Karpas-422 (cell line): Measurements from ENCODE around the gene NR6A1. TPM values are rescaled to one million over a fixed set of nuclear protein-coding genes. Genes with fewer than 3 reads are reported as not detected.

Source experiments
- DNase-seq: peaks from one replicate; pipeline ENCODE4 v3.0.0-alpha.2; 2015
- H2AFZ ChIP-seq: fragments of 200-600 bp; sonication (generic); 2 replicates; pipeline ENCODE4 v1.6.1; 2014; ENCODE audit warnings: antibody characterized with exemption, low read length, mixed read lengths
- H3K27ac ChIP-seq: fragments of 200-600 bp; sonication (generic); 2 replicates; pipeline ENCODE4 v1.5.1; 2014; ENCODE audit warnings: mild to moderate bottlenecking, low read length, moderate library complexity
- H3K27me3 ChIP-seq: fragments of 200-600 bp; sonication (generic); 2 replicates; pipeline ENCODE4 v1.6.1; 2014; ENCODE audit warnings: low read length, mixed read lengths
- H3K36me3 ChIP-seq: fragments of 200-600 bp; sonication (generic); 2 replicates; pipeline ENCODE4 v1.6.1; 2014; ENCODE audit warnings: low read length, mixed read lengths; ENCODE audit not compliant: insufficient read depth
- H3K4me1 ChIP-seq: fragments of 200-600 bp; sonication (generic); 2 replicates; pipeline ENCODE4 v1.6.1; 2014; ENCODE audit warnings: mild to moderate bottlenecking, low read length, mixed read lengths
- H3K4me2 ChIP-seq: fragments of 200-600 bp; sonication (generic); 2 replicates; pipeline ENCODE4 v1.6.1; 2014; ENCODE audit warnings: low read length, low read depth, mild to moderate bottlenecking; ENCODE audit not compliant: poor library complexity, severe bottlenecking
- H3K4me3 ChIP-seq: fragments of 200-600 bp; sonication (generic); 2 replicates; pipeline ENCODE4 v1.5.1; 2014; ENCODE audit warnings: mild to moderate bottlenecking, antibody characterized with exemption, low read length, mixed read lengths
- H3K79me2 ChIP-seq: fragments of 200-600 bp; sonication (generic); 2 replicates; pipeline ENCODE4 v1.6.1; 2014; ENCODE audit warnings: mild to moderate bottlenecking, low read length, mixed read lengths
- H3K9ac ChIP-seq: fragments of 200-600 bp; sonication (generic); 2 replicates; pipeline ENCODE4 v1.6.0; 2014; ENCODE audit warnings: low read length
- H3K9me2 ChIP-seq: fragments of 200-600 bp; sonication (generic), shearing (Covaris generic); replicated peaks from 2 replicates; pipeline ENCODE4 v1.6.0; 2014; ENCODE audit warnings: mild to moderate bottlenecking, low read length, moderate library complexity; ENCODE audit not compliant: insufficient read depth
- H3K9me3 ChIP-seq: fragments of 300-700, 200-600 bp; sonication (generic); 2 replicates; pipeline ENCODE4 v1.6.1; 2014; ENCODE audit warnings: low read length, mixed read lengths
- H4K20me1 ChIP-seq: fragments of 200-600 bp; sonication (generic); 2 replicates; pipeline ENCODE4 v1.6.1; 2014; ENCODE audit warnings: mild to moderate bottlenecking, antibody characterized with exemption, low read length, low read depth; ENCODE audit not compliant: insufficient read depth
- total RNA-seq: library from RNA; depleted of rRNA; stranded (reverse); fragments of >200 nt; shearing (Covaris generic); gene quantifications from 2 replicates; pipeline ENCODE4 v1.2.3, GENCODE V29; 2014; ENCODE audit warnings: low replicate concordance

NR6A1 gene
- total RNA-seq, 1 experiment from 2014 or later: 3.1 TPM

DNA sequence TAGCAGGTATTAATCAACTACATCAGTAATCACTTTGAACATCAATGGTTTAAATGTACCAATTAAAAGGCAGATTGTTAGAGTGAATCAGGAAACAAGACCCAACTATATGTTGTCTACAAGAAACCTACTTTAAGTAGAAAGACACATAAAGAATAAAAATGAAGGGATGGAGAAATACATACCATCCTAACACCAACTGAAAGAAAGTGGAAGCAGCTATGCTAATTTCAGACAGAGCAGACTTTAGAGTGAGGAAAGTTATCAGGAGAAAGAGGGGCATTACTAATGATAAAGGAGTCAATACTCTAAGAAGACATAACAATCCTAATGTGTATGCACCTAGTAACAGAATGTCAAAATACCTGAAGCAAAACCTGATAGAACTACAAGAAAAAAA lies 125.8 kb downstream of the NR6A1 start:
- Histone ChIP-seq H3K27ac (no peak overlapping the region), H4K20me1 (peaks cover 7% of the 10 kb centered on the region; the same call in 1 of the 2 replicates), H3K4me3 (no peak overlapping the region), H3K27me3 (no peaks in the 10 kb centered on the region), H3K79me2 (no peaks in the 10 kb centered on the region), H3K36me3 (no peaks in the 10 kb centered on the region), H3K4me1 (no peaks in the 10 kb centered on the region), H3K9ac (no peak overlapping the region), H3K4me2 (no peak overlapping the region), H3K9me2 (no peaks in the 10 kb centered on the region), H3K9me3 (no peaks in the 10 kb centered on the region), H2AFZ (no peak overlapping the region)
- no peak for DNase-seq

DNA sequence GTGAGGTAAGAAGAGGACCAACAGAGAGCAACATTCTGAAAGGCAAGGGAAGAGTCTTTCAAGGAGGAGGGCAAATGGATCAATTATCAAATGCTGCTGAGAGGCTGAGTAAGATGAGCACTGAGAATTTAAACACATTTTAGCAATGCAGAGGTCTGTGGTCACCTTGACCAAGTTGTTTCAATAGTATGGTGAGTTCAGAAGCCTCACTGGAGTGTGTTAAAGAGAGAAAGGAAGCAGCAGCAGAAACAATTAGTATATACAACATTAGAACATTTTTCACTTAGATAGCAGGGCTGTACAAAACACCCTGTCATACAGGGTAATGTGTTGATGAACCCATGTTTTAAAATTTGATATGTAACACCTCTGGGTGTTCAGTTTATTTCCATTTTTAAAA lies 131.5 kb downstream of the NR6A1 start:
- Histone ChIP-seq H3K9me2 (no peaks in the 10 kb centered on the region), H3K4me3 (no peak overlapping the region), H3K4me1 (no peaks in the 10 kb centered on the region), H4K20me1 (peaks cover 15% of the 10 kb centered on the region), H2AFZ (no peak overlapping the region), H3K9me3 (no peaks in the 10 kb centered on the region), H3K79me2 (no peaks in the 10 kb centered on the region), H3K27me3 (no peaks in the 10 kb centered on the region), H3K36me3 (no peaks in the 10 kb centered on the region), H3K4me2 (no peak overlapping the region), H3K27ac (no peak overlapping the region), H3K9ac (no peak overlapping the region)
- no peak for DNase-seq

DNA sequence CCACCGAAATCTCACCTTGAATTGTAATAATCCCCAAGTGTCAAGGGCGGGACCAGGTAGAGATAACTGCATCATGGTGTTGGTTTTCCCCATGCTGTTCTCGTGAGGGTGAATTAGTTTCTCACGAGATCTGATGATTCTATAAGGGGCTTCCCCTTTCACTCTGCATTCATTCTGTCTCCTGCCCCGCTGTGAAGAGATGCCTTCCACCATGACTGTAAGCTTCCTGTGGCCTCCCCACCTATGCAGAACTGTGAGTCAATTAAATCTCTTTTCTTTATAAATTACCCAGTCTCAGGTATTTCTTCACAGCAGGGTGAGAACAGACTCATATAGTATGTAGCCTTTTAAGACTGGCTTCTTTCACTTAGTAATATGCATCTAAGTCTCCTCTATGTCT lies 135.8 kb downstream of the NR6A1 start:
- no peak overlapping the region for H3K9ac ChIP-seq
- no peak overlapping the region for H3K4me3 ChIP-seq
- peaks cover 19% of the 10 kb centered on the region for H4K20me1 ChIP-seq
- no peaks in the 10 kb centered on the region for H3K9me3 ChIP-seq
- no peaks in the 10 kb centered on the region for H3K4me1 ChIP-seq
- H3K27me3 ChIP-seq: no peaks in the 10 kb centered on the region
- DNase-seq: no peak
- no peak overlapping the region for H2AFZ ChIP-seq
- H3K27ac ChIP-seq: no peak overlapping the region
- no peaks in the 10 kb centered on the region for H3K36me3 ChIP-seq
- no peak overlapping the region for H3K4me2 ChIP-seq
- no peaks in the 10 kb centered on the region for H3K79me2 ChIP-seq
- no peaks in the 10 kb centered on the region for H3K9me2 ChIP-seq

DNA sequence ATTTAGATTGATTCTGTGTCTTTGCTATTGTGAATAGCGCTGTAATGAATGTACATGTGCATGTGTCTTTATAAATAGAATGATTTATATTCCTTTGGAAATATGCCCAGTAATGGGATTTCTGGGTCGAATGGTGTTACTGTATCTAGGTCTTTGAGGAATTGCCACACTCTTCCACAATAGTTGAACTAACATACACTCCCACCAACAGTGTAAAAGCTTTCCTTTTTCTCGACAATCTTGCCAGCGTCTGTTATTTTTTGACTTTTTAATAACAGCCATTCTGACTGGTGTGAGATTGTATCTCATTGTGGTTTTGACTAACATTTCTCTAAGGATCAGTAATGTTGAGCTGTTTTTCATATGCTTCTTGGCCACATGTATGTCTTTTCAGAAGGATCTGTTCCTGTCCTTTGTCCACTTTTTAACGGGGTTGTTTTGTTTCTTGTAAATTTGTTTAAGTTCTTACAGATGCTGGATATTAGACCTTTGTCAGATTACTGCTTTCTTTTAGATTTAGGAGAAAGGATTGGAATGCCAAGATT lies 139.0 kb downstream of the NR6A1 start:
- Histone ChIP-seq H3K27ac (no peak overlapping the region), H3K9ac (no peak overlapping the region), H3K27me3 (no peaks in the 10 kb centered on the region), H4K20me1 (peaks cover 18% of the 10 kb centered on the region; the same call in 1 of the 2 replicates), H3K9me2 (no peaks in the 10 kb centered on the region), H3K9me3 (no peaks in the 10 kb centered on the region), H3K4me1 (no peaks in the 10 kb centered on the region), H3K4me3 (no peak overlapping the region), H3K4me2 (no peak overlapping the region), H3K79me2 (no peaks in the 10 kb centered on the region), H3K36me3 (no peaks in the 10 kb centered on the region), H2AFZ (no peak overlapping the region)
- no peak for DNase-seq

DNA sequence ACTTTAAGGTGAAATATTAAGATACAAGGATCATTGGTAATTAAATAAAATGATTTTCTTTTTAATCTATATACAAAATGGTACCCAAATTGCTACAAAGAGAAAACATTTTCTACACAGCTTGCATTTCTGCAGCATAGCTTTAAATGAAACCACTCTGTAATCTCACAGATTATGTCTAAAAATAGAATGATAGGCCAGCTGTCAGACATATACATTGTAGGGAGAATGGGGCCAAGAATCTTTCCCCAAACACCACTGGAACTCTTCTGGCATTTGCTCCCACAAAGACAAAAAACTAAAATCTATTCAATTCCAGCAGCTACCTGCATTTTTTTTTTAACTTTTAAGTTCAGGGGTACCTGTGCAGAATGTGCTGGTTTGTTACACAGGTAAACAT lies 139.8 kb downstream of the NR6A1 start:
- Histone ChIP-seq H3K9ac (no peak overlapping the region), H4K20me1 (peaks cover 14% of the 10 kb centered on the region; the same call in 1 of the 2 replicates), H3K4me3 (no peak overlapping the region), H3K36me3 (no peaks in the 10 kb centered on the region), H3K9me3 (no peaks in the 10 kb centered on the region), H3K27ac (no peak overlapping the region), H3K4me1 (no peaks in the 10 kb centered on the region), H3K4me2 (no peak overlapping the region), H3K79me2 (no peaks in the 10 kb centered on the region), H2AFZ (no peak overlapping the region), H3K9me2 (no peaks in the 10 kb centered on the region), H3K27me3 (no peaks in the 10 kb centered on the region)
- no peak for DNase-seq

DNA sequence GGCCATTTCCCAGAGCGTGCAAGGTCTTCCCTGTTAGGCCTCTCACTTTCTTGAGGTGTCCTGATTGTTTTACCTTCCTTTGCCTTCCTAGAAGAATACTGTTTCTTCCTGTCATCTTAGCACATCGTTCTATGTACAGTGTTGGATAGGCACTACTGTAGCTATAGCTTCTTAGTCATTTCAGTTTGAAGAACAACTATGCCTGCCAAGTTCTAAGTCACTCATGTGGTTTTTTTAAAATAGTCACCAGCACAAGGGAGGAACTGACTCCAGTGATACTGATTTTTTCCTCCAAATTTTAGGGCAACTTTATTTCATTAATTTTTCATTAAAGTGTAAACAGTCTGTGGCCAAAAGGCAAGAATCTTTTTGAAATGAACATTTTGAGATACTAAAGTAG lies 141.5 kb downstream of the NR6A1 start:
- DNase-seq: no peak
- no peaks in the 10 kb centered on the region for H3K9me3 ChIP-seq
- H3K9me2 ChIP-seq: no peaks in the 10 kb centered on the region
- no peak overlapping the region for H3K9ac ChIP-seq
- no peak overlapping the region for H2AFZ ChIP-seq
- no peaks in the 10 kb centered on the region for H3K4me1 ChIP-seq
- H3K79me2 ChIP-seq: no peaks in the 10 kb centered on the region
- no peaks in the 10 kb centered on the region for H3K36me3 ChIP-seq
- H3K27ac ChIP-seq: no peak overlapping the region
- H4K20me1 ChIP-seq: peaks cover 10% of the 10 kb centered on the region; the same call in 1 of the 2 replicates
- H3K27me3 ChIP-seq: no peaks in the 10 kb centered on the region
- H3K4me3 ChIP-seq: no peak overlapping the region
- H3K4me2 ChIP-seq: no peak overlapping the region

DNA sequence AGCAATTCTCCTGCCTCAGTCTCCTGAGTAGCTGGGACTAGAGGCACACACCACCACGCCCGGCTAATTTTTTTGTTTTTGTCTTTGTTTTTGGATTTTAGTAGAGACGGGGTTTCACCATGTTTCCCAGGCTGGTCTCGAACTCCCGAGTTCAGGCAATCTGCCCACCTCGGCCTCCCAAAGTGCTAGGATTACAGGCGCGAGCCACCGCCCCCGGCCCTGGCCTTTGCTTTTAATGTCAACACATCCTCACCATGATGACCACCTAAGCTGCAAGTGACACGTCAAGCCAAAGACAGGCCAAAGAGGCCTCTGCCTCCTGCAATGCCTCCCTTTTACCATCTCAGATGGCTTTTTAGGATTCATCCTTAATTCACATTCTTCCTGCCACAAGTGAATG lies 142.4 kb downstream of the NR6A1 start:
- no peak overlapping the region for H3K4me3 ChIP-seq
- no peaks in the 10 kb centered on the region for H3K27me3 ChIP-seq
- no peak overlapping the region for H2AFZ ChIP-seq
- no peaks in the 10 kb centered on the region for H3K79me2 ChIP-seq
- DNase-seq: no peak
- H3K9ac ChIP-seq: no peak overlapping the region
- no peaks in the 10 kb centered on the region for H3K9me2 ChIP-seq
- H3K9me3 ChIP-seq: no peaks in the 10 kb centered on the region
- H3K4me1 ChIP-seq: no peaks in the 10 kb centered on the region
- no peaks in the 10 kb centered on the region for H3K36me3 ChIP-seq
- H4K20me1 ChIP-seq: peaks cover 10% of the 10 kb centered on the region; the same call in 1 of the 2 replicates
- no peak overlapping the region for H3K4me2 ChIP-seq
- no peak overlapping the region for H3K27ac ChIP-seq

DNA sequence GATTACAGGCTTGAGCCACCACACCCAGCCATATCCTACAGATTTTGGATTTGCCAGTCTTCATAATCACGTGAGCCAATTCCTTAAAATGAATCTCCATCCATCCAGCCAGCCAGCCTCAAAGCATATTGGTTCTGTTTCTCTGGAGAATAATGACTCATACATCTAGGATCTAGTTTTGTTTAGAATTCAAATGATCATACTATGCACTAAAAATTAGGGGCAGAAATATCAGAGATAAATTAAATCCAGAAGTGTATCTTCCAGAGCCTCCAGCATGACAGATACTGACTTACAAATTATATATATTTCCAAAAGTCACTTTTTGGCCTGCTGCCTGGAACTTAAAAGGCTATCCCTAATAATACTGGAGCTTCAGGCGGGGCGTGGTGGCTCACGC lies 144.8 kb downstream of the NR6A1 start:
- H3K4me2 ChIP-seq: no peak overlapping the region
- H3K4me1 ChIP-seq: no peaks in the 10 kb centered on the region
- H4K20me1 ChIP-seq: peaks cover 3% of the 10 kb centered on the region; the same call in 1 of the 2 replicates
- no peaks in the 10 kb centered on the region for H3K9me2 ChIP-seq
- no peak overlapping the region for H3K4me3 ChIP-seq
- no peak for DNase-seq
- H2AFZ ChIP-seq: no peak overlapping the region
- H3K27me3 ChIP-seq: no peaks in the 10 kb centered on the region
- H3K79me2 ChIP-seq: no peaks in the 10 kb centered on the region
- no peak overlapping the region for H3K27ac ChIP-seq
- no peaks in the 10 kb centered on the region for H3K36me3 ChIP-seq
- H3K9me3 ChIP-seq: no peaks in the 10 kb centered on the region
- no peak overlapping the region for H3K9ac ChIP-seq

DNA sequence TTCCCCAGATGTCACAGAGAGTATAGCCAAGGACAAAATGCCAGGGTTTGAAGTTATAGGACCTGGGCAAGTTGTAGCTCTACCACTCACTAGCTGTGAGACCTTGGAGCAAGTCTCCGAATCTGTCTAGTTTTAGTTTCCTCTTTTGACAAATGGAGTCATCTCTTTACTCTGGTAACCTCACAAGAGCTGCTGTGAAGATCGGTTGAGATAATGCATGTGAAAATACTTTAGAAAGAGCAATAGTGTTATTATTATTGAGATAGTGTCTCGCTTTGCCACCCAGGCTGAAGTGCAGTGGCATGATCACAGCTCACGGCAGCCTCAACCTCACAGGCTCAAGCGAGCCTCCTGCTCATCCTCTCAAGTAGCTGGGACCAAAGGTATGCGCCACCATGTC lies 146.0 kb downstream of the NR6A1 start:
- Histone ChIP-seq H3K9ac (no peak overlapping the region), H4K20me1 (peaks cover 13% of the 10 kb centered on the region; the same call in 1 of the 2 replicates), H3K9me3 (no peaks in the 10 kb centered on the region), H3K9me2 (no peaks in the 10 kb centered on the region), H3K36me3 (no peaks in the 10 kb centered on the region), H3K27ac (no peak overlapping the region), H3K79me2 (no peaks in the 10 kb centered on the region), H3K4me2 (no peak overlapping the region), H2AFZ (no peak overlapping the region), H3K4me1 (no peaks in the 10 kb centered on the region), H3K4me3 (no peak overlapping the region), H3K27me3 (no peaks in the 10 kb centered on the region)
- no peak for DNase-seq
